ENCODE measurements around the gene RECQL5. TPM values are rescaled to one million over a fixed set of nuclear protein-coding genes. Genes with fewer than 3 reads are reported as not detected.

Gene RECQL5
- total RNA-seq, 6 experiments from 2014 or later: 13.5 to 24.8 (median 18.4) TPM

GRCh38 chr17:75619506-75620431 is 47.2 kb downstream of the RECQL5 start:
- Histone ChIP-seq H3K4me1 (no peaks in the 10 kb centered on the region), H3K27ac (no peak overlapping the region), H3K36me3 (peaks cover 0 to 7% (median 0%) of the 10 kb centered on the region in 4 donors), H3K27me3 (no peaks in the 10 kb centered on the region), H3K4me3 (no peak overlapping the region), H3K9me3 (no peaks in the 10 kb centered on the region)
- DNase-seq (no peak), ATAC-seq (peak in 3 of 4 donors; percentile 4 to 37 (median 21))
- TF ChIP-seq POLR2A (IDR thresholded peaks at IDR 0.05) (no peak), CTCF (IDR thresholded peaks at IDR 0.05) (peak; percentile 16 to 39 (median 23))
- WGBS (ENCODE audit: insufficient coverage, low coverage, low lambda C conversion rate, missing lambda C conversion rate): 92% methylated on average over 5 of the region's 36 CpGs
- intact Hi-C loops (cut with DNase I): no loop called here

GRCh38 chr17:75617675-75618074 is 49.3 kb downstream of the RECQL5 start:
- Histone ChIP-seq H3K36me3 (peaks cover 0 to 13% (median 0%) of the 10 kb centered on the region in 4 donors), H3K4me1 (no peaks in the 10 kb centered on the region), H3K27me3 (no peaks in the 10 kb centered on the region), H3K4me3 (no peak overlapping the region), H3K27ac (no peak overlapping the region), H3K9me3 (no peaks in the 10 kb centered on the region)
- ATAC-seq: no peak
- intact Hi-C loops (cut with DNase I): no loop called here
- TF ChIP-seq POLR2A (IDR thresholded peaks at IDR 0.05): no peak
- TF ChIP-seq CTCF (IDR thresholded peaks at IDR 0.05): no peak
- no CpG with 5 or more reads among the region's 11 CpGs for WGBS (ENCODE audit: insufficient coverage, low coverage, low lambda C conversion rate, missing lambda C conversion rate)
- DNase-seq: no peak

GRCh38 chr17:75617218-75617617 is 49.7 kb downstream of the RECQL5 start:
- Histone ChIP-seq H3K9me3 (no peaks in the 10 kb centered on the region), H3K4me1 (no peaks in the 10 kb centered on the region), H3K36me3 (peaks cover 0 to 13% (median 0%) of the 10 kb centered on the region in 4 donors), H3K27ac (no peak overlapping the region), H3K4me3 (no peak overlapping the region), H3K27me3 (no peaks in the 10 kb centered on the region)
- DNase-seq: no peak
- TF ChIP-seq POLR2A (IDR thresholded peaks at IDR 0.05): no peak
- no peak for TF ChIP-seq CTCF (IDR thresholded peaks at IDR 0.05)
- ATAC-seq: no peak
- WGBS (ENCODE audit: insufficient coverage, low coverage, low lambda C conversion rate, missing lambda C conversion rate): no CpG with 5 or more reads among the region's 16 CpGs
- intact Hi-C loops (cut with DNase I): no loop called here

GRCh38 chr17:75616521-75617122 is 50.3 kb downstream of the RECQL5 start:
- no peak for DNase-seq
- 95% methylated on average over 4 of the region's 24 CpGs for WGBS (ENCODE audit: insufficient coverage, low coverage, low lambda C conversion rate, missing lambda C conversion rate)
- ATAC-seq: no peak
- intact Hi-C loops (cut with DNase I): no loop called here
- Histone ChIP-seq H3K27ac (no peak overlapping the region), H3K9me3 (no peaks in the 10 kb centered on the region), H3K36me3 (peaks cover 0 to 13% (median 0%) of the 10 kb centered on the region in 4 donors), H3K4me3 (no peak overlapping the region), H3K27me3 (no peaks in the 10 kb centered on the region), H3K4me1 (no peaks in the 10 kb centered on the region)
- TF ChIP-seq POLR2A (IDR thresholded peaks at IDR 0.05) (no peak), CTCF (IDR thresholded peaks at IDR 0.05) (no peak)
